Measurements from ENCODE around the gene EFNB2.

- no peak for TF ChIP-seq CTCF (IDR thresholded peaks at IDR 0.05)
- no peak for TF ChIP-seq POLR2A (IDR thresholded peaks at IDR 0.05)
These were observed 31.6 kb downstream of the EFNB2 start for GRCh38 chr13:106503730-106504453.

Measured in body of pancreas (tissue), 4 donors.